ENCODE data around the gene CIT.

CIT gene

DNA sequence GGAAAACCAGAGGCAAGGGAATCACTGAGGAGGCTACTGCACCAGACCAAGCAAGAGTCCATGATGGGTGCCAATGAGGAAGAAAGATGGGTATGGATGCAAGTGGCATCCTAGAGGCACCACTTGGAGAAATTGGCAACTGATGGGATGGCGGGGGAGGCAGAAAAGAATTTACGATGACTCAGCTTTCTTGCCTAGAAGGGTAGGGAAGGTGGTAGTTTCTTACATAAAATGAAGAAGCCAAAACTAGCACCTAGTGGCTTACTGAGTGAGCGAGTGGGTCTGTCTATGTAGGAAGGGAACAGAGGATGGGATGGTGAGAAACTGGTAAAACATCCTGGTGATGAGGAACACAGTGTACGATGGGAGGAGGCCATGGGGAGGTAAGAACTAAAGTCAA lies 80.8 kb downstream of the CIT start:
- DNase-seq, result no peak

- no peak for DNase-seq
Observed at GRCh38 chr12:119791453-119791852, 85.7 kb downstream of the CIT start.

DNA sequence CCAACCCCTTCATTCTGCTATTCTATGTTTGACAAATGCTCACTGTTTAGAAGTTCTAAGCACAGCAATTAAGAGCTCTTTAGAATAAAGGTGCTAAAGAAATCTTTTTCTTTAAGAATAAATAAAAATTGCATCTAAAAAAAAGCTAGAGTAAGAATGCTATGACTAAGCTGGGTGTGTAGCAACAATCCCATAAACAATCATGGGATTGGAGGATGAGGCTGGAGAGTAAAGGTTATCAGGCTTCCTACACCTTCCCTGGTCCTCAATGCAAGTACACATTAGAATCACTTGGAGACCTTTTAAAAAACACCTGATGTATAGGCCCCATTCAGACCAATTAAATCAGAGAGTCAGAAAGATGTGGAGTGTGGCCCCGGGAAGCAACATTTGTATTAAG lies 88.3 kb downstream of the CIT start:
- DNase-seq, result no peak

- no peak for DNase-seq
Observed at GRCh38 chr12:119786539-119786938, 90.6 kb downstream of the CIT start.

DNA sequence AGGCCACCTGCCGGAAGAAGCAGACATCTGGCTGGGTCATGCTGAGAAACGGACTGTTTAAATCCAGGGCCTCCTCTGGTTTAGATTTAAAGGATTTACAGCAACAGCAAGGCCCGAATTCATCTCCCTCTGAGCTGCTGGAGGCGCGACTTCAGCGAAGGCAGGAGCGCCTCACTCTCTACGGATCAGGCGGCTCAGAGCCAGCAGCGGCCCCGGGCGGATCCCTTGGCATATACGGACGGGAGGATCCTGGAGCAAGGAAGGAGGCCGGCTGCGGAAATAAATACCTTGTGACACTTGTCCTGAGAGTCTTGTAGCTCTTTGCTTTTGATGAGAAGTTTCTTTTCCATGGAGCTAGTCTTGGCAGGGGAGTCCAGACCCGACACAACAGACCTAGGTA lies 92.4 kb downstream of the CIT start:
- no peak for DNase-seq

- no peak for DNase-seq
Observed at GRCh38 chr12:119783787-119784186, 93.3 kb downstream of the CIT start.

GRCh38 chr12:119781804-119782203 lies 95.3 kb downstream of the CIT start:
- DNase-seq, result no peak

GRCh38 chr12:119780786-119781434 lies 96.2 kb downstream of the CIT start:
- no peak for DNase-seq

DNA sequence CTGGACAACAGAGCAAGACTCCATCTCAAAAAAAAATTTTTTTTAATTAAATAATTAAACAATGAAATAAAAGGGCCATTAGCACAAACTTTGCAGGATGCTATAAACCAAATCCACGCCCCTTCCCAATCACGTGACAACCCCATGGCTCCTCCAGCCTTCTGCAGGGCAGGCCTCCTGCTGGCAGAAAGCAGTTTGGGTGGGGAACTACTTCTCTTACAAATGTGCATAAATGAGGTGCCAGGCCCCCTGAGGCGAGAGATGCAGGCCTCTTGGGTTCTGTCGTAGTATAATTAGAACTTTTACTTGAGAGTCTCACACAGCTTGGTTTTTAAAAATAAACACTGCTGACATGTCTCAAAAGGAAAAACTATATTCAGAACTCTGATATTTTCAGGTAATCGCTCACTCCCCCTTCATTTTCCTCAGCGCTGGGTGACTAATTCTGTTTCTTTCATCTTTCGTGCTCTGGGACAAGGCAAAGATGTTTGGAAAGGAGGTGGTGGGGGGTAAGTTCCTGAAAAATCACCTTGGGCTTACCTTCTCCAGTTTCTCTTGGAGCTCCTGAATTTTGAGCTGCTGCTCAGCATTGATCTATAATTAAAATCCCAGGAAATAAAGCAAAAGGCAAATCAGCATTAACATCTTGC lies 101.7 kb downstream of the CIT start:
- DNase-seq, result no peak

DNA sequence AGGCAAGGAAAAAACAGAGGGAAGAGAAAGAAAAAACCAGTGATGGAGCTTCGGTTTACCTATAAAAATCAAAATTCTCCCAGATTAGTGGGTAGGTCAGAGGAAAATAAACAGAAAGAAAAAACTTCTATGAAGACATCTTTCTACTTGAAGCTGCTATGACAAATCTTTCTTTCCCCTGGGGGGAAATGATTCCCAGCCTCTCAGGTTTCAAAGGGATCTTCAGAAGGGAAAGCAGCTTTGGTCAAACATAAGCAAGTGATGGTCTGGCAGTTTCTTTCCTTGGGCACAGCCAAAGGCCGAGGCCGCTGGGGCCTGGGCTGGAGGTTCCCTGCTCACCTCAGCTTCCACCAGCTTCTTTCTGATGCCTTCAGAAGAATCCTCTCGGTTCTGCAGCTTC lies 104.7 kb downstream of the CIT start:
- DNase-seq, result no peak

DNA sequence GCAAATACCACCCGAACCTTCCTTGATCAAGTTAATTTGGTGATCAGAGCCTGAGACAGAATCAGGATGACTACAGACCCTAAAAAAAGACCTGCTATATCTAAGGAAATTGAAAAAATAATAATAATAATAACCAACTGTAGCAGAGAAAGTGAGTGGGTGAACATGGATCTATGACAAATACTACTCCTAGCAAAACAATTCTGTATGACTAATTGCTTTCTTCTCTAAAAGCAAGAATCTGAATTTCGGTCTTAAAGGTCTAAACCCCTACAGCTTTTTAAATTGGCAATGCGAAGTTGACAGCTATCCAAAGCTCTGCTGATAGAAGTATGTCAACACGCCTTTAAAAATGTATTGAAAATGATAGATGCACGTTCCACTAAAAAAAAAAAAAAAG lies 107.0 kb downstream of the CIT start:
- DNase-seq, result no peak

DNA sequence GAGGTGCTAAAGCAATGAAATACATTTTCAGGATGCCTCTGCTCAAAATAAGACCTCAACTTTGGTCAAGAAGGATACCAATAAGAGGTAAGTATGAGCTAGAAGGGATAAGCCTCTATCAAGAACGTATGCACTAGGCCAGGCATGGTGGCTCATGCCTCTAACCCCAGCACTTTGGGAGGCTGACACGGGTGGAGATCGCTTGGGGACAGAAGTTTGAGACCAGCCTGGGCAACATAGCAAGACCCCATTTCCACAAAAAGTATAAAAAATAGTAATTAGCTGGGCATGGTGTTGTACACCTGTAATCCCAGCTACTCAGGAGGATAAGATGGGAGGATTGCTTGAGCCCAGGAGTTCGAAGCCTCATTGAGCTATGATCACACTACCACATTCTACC lies 114.5 kb downstream of the CIT start:
- DNase-seq, result no peak

DNA sequence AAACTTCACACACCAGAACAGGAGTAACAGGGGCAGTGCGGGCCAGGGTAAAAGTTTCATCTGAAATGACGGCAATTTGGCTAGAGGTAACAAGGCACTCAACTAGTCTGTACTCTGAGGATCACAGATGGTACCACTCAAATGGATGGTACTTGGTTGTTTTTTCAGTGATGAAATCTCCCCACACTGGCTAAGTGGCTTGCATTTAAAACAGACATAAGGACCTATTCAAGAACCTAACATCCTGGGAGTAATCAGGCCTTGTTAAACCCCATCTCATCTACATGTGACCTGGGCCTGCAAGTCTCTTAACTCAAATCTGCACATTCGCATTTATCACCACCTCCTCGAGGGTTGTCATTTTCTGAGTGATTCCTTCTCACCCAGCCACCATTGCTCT lies 118.4 kb downstream of the CIT start:
- no peak for DNase-seq

GRCh38 chr12:119758234-119758633 lies 118.9 kb downstream of the CIT start:
- DNase-seq, result no peak

DNA sequence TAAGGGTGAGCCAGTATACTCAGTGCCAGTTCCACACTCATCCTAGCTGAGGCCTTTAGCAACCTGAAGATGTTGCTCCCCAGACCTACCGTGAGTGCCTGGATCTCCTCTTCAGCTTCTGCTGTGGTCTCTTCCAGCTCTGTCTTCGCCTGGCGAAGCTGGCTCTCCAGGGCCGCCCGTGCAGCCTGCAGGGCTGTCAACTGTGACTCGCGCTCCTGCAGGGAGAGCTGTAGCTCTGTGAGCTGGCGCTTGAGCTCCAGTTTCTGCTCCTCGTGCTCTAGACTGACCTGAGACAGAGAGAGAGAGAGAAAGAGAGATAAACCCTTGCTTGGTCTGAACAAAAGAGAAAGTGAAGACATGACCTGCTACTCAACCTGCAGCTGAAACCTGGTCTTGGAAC lies 125.2 kb downstream of the CIT start:
- DNase-seq, result no peak

DNA sequence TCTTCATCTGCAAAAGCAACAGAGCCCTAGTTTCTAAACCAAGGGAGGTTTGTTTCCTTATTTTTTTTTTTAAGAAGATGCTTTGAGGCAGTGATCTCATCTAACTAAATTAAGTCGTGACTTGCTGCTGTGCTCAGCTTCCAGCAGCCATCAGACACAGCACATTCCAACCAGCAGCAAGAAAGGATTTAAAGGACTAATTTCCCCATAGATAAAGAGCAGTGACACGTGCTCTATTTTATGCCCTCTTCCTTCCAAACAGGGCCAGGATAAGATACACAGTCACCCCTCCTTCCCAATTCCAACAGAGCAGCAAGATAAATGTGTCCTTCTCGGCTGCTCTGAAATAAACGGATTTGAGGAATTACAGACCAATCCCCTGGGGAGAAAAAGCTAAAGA lies 127.5 kb downstream of the CIT start:
- no peak for DNase-seq

DNA sequence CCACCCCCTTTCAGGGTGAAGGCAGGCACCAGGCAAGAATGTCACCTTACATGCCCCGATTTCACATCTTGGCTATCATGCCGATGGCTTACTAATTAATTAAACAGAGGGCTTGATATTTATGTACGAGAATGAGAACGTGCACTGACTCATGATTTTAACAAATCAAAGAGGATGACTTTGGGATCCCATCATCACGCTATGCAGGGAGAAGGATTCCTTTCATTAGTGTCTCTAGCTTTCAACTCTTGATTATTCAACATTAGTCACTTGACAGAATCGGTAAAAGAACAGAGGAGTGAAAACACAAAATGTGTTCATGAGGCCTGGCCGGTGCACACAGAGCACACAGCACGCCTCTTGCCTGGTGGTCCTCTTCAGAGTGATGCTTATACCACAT lies 128.6 kb downstream of the CIT start:
- no peak for DNase-seq

DNA sequence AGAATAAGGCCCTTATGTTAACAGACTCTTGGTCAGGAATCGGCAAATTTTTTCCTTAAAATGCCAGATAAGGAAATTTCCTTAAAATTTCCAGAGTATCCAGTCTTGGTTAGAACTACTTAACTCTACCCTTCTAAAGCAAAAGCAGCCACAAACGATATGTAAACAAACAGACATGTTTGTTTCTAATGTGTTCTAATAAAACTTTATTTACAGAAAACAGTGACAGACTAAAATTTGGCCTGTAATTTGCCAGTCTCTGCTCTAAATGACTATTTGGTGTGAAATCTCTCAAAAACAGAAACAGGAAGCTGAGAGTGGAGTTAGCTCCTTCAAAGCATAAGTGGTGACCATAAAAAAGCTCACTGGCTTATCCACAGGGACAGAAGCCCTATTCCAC lies 131.0 kb downstream of the CIT start:
- DNase-seq, result no peak

GRCh38 chr12:119744900-119745606 lies 132.1 kb downstream of the CIT start:
- DNase-seq, result no peak

- DNase-seq, result no peak
Observed at GRCh38 chr12:119742700-119743099, 134.4 kb downstream of the CIT start.

DNA sequence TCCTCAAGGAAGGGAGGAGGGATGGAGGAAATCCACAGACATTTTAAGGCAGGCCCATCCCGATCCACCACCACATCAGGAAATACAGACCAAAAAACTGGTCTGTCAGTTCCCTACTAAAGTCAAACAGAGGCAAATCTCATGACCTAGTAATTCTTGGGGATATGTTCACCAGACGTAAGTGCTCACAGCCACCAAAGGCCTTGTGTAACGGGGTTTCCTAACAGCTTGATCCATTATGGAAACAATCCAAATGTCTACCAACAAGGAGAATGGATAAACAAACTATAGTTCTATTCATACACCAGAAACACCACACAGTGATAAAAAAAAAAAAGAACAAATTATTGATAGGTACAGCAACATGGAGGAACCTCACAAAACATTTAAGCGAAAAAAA lies 136.3 kb downstream of the CIT start:
- no peak for DNase-seq

- no peak for DNase-seq
Observed at GRCh38 chr12:119735079-119735478, 142.0 kb downstream of the CIT start.

- no peak for DNase-seq
Observed at GRCh38 chr12:119730381-119730780, 146.7 kb downstream of the CIT start.

GRCh38 chr12:119729871-119730270 lies 147.2 kb downstream of the CIT start:
- DNase-seq, result no peak

DNA sequence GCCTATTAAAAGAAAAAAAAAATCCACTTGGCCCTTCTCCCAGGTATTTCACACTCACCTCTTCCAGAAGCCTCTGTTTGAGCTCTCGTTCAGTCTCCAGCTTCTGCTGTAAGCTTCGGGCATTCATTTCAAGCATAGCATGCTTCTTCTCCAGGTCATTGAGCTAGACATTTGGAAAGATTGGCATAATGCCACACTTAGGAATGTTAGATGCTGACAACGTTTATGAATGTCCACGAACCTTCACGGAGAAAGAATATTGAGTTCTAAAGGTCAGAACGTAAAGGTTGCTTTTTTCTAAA lies 148.7 kb downstream of the CIT start:
- DNase-seq, result no peak
